A673 (cell line): ENCODE results near the gene KPNA1.

Source experiments
- EZH2 ChIP-seq: fragments of 200-600 bp; sonication (generic); IDR thresholded peaks from 2 replicates; pipeline ENCODE4 v1.6.1; 2017; ENCODE audit warnings: borderline replicate concordance, low read depth, mild to moderate bottlenecking, mixed read lengths, antibody characterized with exemption, low read length; ENCODE audit not compliant: poor library complexity, severe bottlenecking
- TF ChIP-seq, protein P1 (sequence below): fragments of 300-800, 200-600 bp; sonication (generic); conservative IDR thresholded peaks from 2 replicates; pipeline ENCODE4 v1.5.1; 2017; ENCODE audit warnings: low read depth, mild to moderate bottlenecking, antibody characterized with exemption, low read length, moderate library complexity, mixed read lengths

DNA sequence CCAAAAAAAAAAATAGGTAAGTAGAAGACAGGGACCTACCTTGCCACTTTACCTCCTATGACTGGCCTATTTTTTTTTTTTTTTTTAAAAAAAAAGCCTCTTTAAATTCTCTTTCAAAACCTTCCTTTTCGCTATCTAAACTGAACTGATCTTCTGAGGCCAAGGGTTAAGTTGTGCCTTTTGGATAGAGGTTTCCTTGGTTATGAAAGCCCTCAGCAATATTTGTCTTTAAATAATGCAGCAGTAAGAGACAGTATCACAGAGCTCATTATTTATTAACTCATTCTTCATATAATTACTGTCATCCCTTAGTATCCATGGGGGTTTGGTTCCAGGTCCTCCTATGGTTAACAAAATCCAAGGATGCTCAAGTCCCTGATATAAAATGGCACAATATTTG lies 140.7 kb downstream of the KPNA1 start:
- no peak for TF ChIP-seq EZH2
- TF ChIP-seq, protein P1, sequence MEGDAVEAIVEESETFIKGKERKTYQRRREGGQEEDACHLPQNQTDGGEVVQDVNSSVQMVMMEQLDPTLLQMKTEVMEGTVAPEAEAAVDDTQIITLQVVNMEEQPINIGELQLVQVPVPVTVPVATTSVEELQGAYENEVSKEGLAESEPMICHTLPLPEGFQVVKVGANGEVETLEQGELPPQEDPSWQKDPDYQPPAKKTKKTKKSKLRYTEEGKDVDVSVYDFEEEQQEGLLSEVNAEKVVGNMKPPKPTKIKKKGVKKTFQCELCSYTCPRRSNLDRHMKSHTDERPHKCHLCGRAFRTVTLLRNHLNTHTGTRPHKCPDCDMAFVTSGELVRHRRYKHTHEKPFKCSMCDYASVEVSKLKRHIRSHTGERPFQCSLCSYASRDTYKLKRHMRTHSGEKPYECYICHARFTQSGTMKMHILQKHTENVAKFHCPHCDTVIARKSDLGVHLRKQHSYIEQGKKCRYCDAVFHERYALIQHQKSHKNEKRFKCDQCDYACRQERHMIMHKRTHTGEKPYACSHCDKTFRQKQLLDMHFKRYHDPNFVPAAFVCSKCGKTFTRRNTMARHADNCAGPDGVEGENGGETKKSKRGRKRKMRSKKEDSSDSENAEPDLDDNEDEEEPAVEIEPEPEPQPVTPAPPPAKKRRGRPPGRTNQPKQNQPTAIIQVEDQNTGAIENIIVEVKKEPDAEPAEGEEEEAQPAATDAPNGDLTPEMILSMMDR = no peak
